Bronchial epithelial cell (primary cell): Measurements from ENCODE around the gene ARHGEF12. TPM values are rescaled to one million over a fixed set of nuclear protein-coding genes. Genes with fewer than 3 reads are reported as not detected.

Source experiments
- DNase-seq: peaks from one replicate; pipeline ENCODE4 v3.0.0-alpha.2; 2010; ENCODE audit warnings: low read depth
- FAIRE-seq: peaks from 2 replicates; lab custom pipeline; 2011; peaks lifted over from hg19 to GRCh38; lab: Jason Lieb, UNC
- H3K27me3 ChIP-seq: 2 replicates; pipeline ENCODE4 v1.5.1; 2011; ENCODE audit warnings: low read length; ENCODE audit not compliant: control insufficient read depth, insufficient read depth
- H3K36me3 ChIP-seq: 2 replicates; pipeline ENCODE4 v1.5.1; 2011; ENCODE audit warnings: low read length; ENCODE audit not compliant: control insufficient read depth, insufficient read depth
- H3K4me3 ChIP-seq: 2 replicates; pipeline ENCODE4 v1.5.1; 2011; ENCODE audit warnings: mild to moderate bottlenecking, low read depth, low read length, control low read depth
- CTCF ChIP-seq: IDR thresholded peaks from 2 replicates; pipeline ENCODE4 v1.5.1; 2011; ENCODE audit warnings: mild to moderate bottlenecking, moderate library complexity, low read length, control low read depth, inconsistent platforms; ENCODE audit not compliant: insufficient read depth, severe bottlenecking
- total RNA-seq: library from RNA; depleted of rRNA; stranded (reverse); fragments of >200 nt; gene quantifications from 2 replicates; pipeline ENCODE4 v1.2.1, GENCODE V29; 2014

ARHGEF12 gene
- total RNA-seq, 1 donor from 2014 or later = 65.6 TPM

- TF ChIP-seq CTCF = no peak
- no peak overlapping the region for H3K4me3 ChIP-seq
- no peak for FAIRE-seq
- peaks cover 15% of the 10 kb centered on the region for H3K27me3 ChIP-seq
- no peak for DNase-seq
- no peaks in the 10 kb centered on the region for H3K36me3 ChIP-seq
Measured at GRCh38 chr11:120517390-120517761, 181.2 kb downstream of the ARHGEF12 start.

- Histone ChIP-seq H3K36me3 (no peaks in the 10 kb centered on the region), H3K4me3 (no peak overlapping the region), H3K27me3 (peaks cover 12% of the 10 kb centered on the region)
- TF ChIP-seq CTCF = no peak
- FAIRE-seq (no peak), DNase-seq (no peak)
Measured at GRCh38 chr11:120517801-120518291, 181.6 kb downstream of the ARHGEF12 start.

- peaks cover 12% of the 10 kb centered on the region for H3K27me3 ChIP-seq
- H3K4me3 ChIP-seq = no peak overlapping the region
- no peak for TF ChIP-seq CTCF
- no peaks in the 10 kb centered on the region for H3K36me3 ChIP-seq
- no peak for FAIRE-seq
- no peak for DNase-seq
Measured at GRCh38 chr11:120518356-120518755, 182.1 kb downstream of the ARHGEF12 start.

GRCh38 chr11:120519474-120519873 is 183.3 kb downstream of the ARHGEF12 start:
- DNase-seq = no peak
- peaks cover 11% of the 10 kb centered on the region for H3K27me3 ChIP-seq
- TF ChIP-seq CTCF = no peak
- H3K4me3 ChIP-seq = no peak overlapping the region
- H3K36me3 ChIP-seq = no peaks in the 10 kb centered on the region
- no peak for FAIRE-seq

GRCh38 chr11:120520091-120520822 is 184.0 kb downstream of the ARHGEF12 start:
- DNase-seq (no peak), FAIRE-seq (no peak)
- Histone ChIP-seq H3K4me3 (no peak overlapping the region), H3K36me3 (no peaks in the 10 kb centered on the region), H3K27me3 (peaks cover 10% of the 10 kb centered on the region)
- no peak for TF ChIP-seq CTCF
